Natural killer cell (primary cell): Measurements from ENCODE around the gene CD2AP. TPM values are rescaled to one million over a fixed set of nuclear protein-coding genes. Genes with fewer than 3 reads are reported as not detected.

Source experiments
- ATAC-seq, 3 donors: fragments of 150-1000 bp in 2 of 3; fragments of 200-7000 bp in 1 of 3; cut with Tn5 transposase; 1 replicate in 1 of 3; 2 replicates in 2 of 3; pipeline ENCODE4 v1.10.0; 2021; ENCODE audit warnings: mild to moderate bottlenecking in 2 of 3, moderate library complexity in 2 of 3
- DNase-seq, 2 donors: peaks; one replicate each; pipeline versions ENCODE4 v3.0.0 to v3.0.0-alpha.2; 2013 to 2021; ENCODE audit warnings: mixed read lengths in 1 of 2
- H3K27ac ChIP-seq: one replicate; pipeline ENCODE4 v1.5.1; 2013; ENCODE audit warnings: mild to moderate bottlenecking, low read length
- H3K27me3 ChIP-seq: one replicate; pipeline ENCODE4 v1.6.1; 2013; ENCODE audit warnings: low read length; ENCODE audit not compliant: control insufficient read depth, insufficient read depth
- H3K36me3 ChIP-seq: one replicate; pipeline ENCODE4 v1.6.1; 2013; ENCODE audit warnings: low read length; ENCODE audit not compliant: control insufficient read depth, insufficient read depth
- H3K4me1 ChIP-seq: one replicate; pipeline ENCODE4 v1.6.1; 2013; ENCODE audit warnings: low read length; ENCODE audit not compliant: control insufficient read depth, insufficient read depth
- H3K4me3 ChIP-seq: one replicate; pipeline ENCODE4 v1.5.1; 2013; ENCODE audit warnings: low read length
- H3K9me3 ChIP-seq: one replicate; pipeline ENCODE4 v1.6.1; 2013; ENCODE audit warnings: low read length; ENCODE audit not compliant: control insufficient read depth, insufficient read depth
- H3K27ac Mint-ChIP-seq, 2 donors: one replicate each; pipeline ENCODE4 v1.8.0; 2022; ENCODE audit warnings: mild to moderate bottlenecking in 2 of 2, mixed read lengths in 2 of 2, moderate library complexity in 1 of 2
- H3K27me3 Mint-ChIP-seq, 2 donors: one replicate each; pipeline ENCODE4 v1.8.0; 2022; ENCODE audit warnings: low read depth in 2 of 2, mixed read lengths in 2 of 2
- H3K36me3 Mint-ChIP-seq: one replicate; pipeline ENCODE4 v1.8.0; 2022; ENCODE audit warnings: mixed read lengths
- H3K4me1 Mint-ChIP-seq, 2 donors: one replicate each; pipeline ENCODE4 v1.8.0; 2022; ENCODE audit warnings: mixed read lengths in 2 of 2
- H3K4me3 Mint-ChIP-seq: one replicate; pipeline ENCODE4 v1.8.0; 2022; ENCODE audit warnings: mild to moderate bottlenecking, moderate library complexity, mixed read lengths
- H3K9me3 Mint-ChIP-seq, 2 donors: one replicate each; pipeline ENCODE4 v1.8.0; 2022; ENCODE audit warnings: mixed read lengths in 2 of 2
- WGBS: methylation state at CpG from one replicate; pipeline ENCODE4 v1.1.7; 2013; ENCODE audit warnings: missing lambda C conversion rate; ENCODE audit not compliant: insufficient coverage; 5-methylcytosine and 5-hydroxymethylcytosine counted together
- intact Hi-C: fragments of 100-400 bp; cut with micrococcal nuclease; formaldehyde crosslinking; loops from one replicate; pipeline ENCODE4 v1.14.2; 2022
- total RNA-seq, 4 donors: library from RNA; stranded (reverse); fragments of 120-200 nt in 1 of 4; gene quantifications; one replicate each; pipeline versions ENCODE4 v1.2.3 to v1.2.4, GENCODE V29; 2013 to 2022
- TF ChIP-seq, protein P1 (sequence below): fragments of 200-600 bp; IDR thresholded peaks from one replicate; pipeline ENCODE4 v1.8.0; 2022; ENCODE audit warnings: antibody characterized with exemption

CD2AP gene
- total RNA-seq, 3 donors from 2014 or later (not counting 1 experiment from before 2014, with no cell fraction given) = 23.8 to 26.3 (median 26.3) TPM

DNA sequence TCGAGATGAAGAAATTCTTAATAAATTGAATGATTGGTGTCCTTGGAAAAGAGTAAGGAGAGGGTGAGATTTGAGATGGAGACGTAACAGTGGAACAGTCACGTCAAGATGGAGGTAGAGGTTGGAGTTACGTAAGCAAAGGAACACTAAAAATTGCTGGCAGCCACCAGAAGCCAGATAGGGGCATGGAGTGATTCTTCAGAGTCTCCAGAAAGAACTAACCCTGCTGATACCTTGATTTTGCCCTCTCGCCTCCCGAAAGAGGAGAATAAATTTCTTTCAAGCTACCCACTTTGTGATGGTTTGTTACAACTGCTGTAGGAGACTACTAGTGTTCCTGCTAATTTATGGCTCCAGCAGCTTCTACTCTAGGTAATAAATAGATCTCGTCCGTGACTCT lies 17.6 kb downstream of the CD2AP start:
- no peaks in the 10 kb centered on the region for H3K27me3 Mint-ChIP-seq
- intact Hi-C loops = no loop called here
- H3K9me3 Mint-ChIP-seq = no peaks in the 10 kb centered on the region
- no peaks in the 10 kb centered on the region for H3K36me3 ChIP-seq
- no peak for DNase-seq
- no peak overlapping the region for H3K27ac ChIP-seq
- ATAC-seq = no peak
- 97% methylated on average over 8 of the region's 8 CpGs for WGBS
- TF ChIP-seq, protein P1, sequence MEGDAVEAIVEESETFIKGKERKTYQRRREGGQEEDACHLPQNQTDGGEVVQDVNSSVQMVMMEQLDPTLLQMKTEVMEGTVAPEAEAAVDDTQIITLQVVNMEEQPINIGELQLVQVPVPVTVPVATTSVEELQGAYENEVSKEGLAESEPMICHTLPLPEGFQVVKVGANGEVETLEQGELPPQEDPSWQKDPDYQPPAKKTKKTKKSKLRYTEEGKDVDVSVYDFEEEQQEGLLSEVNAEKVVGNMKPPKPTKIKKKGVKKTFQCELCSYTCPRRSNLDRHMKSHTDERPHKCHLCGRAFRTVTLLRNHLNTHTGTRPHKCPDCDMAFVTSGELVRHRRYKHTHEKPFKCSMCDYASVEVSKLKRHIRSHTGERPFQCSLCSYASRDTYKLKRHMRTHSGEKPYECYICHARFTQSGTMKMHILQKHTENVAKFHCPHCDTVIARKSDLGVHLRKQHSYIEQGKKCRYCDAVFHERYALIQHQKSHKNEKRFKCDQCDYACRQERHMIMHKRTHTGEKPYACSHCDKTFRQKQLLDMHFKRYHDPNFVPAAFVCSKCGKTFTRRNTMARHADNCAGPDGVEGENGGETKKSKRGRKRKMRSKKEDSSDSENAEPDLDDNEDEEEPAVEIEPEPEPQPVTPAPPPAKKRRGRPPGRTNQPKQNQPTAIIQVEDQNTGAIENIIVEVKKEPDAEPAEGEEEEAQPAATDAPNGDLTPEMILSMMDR = no peak
- H3K36me3 Mint-ChIP-seq = no peaks in the 10 kb centered on the region
- H3K4me3 Mint-ChIP-seq = no peak overlapping the region
- no peak overlapping the region for H3K4me3 ChIP-seq
- H3K9me3 ChIP-seq = no peaks in the 10 kb centered on the region
- peak overlapping the region in 1 of 2 donors; percentile 8 for H3K27ac Mint-ChIP-seq
- no peaks in the 10 kb centered on the region for H3K4me1 ChIP-seq
- H3K4me1 Mint-ChIP-seq = peaks cover 46 to 83% of the 10 kb centered on the region in 2 donors
- H3K27me3 ChIP-seq = no peaks in the 10 kb centered on the region

DNA sequence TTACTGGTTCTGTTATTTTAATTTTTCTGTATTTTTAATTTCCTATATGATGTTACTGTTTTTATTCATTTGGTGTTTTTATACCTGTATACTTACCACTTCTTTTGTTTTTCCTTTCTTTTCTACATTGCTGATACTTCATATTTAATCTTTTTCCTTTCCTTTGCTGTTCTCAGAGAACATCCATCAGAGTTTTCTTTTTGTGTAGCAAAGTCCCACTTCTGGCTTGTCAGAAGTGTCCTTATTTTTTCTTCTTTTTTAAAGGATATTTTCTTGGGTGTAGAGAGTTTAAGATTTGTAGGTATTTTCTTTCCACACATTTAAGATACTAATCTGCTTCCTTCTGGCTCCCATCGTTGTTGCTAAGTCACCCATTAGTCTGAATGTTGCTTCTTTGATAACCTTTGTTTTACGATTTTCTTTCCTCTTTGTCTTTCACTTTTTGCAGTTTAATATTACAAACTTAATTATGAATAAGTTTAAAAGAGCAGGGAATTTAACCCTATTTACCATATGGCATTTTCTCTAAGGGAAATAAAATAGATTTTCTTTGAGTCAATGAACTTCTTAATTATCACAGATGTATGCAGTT lies 18.5 kb downstream of the CD2AP start:
- WGBS = no CpG with 5 or more reads among the region's 2 CpGs
- H3K4me3 Mint-ChIP-seq = no peak overlapping the region
- intact Hi-C loops = no loop called here

DNA sequence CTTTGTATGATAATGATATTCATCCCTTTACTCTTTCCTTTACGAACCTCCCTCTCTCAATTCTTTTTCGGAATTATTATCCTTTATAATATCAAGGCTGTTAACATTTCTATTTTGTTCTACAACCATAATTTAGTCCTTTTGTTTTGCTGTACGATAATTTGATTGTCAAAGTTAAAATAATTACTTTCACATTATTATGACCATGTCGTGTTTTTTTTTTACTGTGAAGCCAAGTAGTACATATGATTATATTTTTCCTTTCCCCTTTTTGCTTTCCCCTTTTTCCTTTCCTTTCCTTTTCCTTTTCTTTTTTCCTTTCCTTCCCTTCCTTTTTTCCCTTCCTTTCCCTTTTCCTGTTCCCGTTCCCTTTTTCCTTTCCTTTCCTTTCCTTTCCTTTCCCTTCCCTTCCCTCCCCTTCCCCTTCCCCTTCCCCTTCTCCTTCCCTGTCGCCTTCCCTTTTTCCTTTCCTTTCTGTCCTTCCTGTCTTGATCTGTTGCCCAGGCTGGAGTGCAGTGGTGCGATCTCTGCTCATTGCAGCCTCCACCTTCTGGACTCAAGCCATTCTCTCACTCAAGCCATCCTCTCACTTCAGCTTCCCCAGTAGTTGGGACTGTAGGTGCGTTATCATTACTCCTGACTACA lies 19.5 kb downstream of the CD2AP start:
- no peak for ATAC-seq
- Histone ChIP-seq H3K9me3 (no peaks in the 10 kb centered on the region), H3K4me3 (no peak overlapping the region), H3K4me1 (peaks cover 3% of the 10 kb centered on the region), H3K27me3 (no peaks in the 10 kb centered on the region), H3K27ac (no peak overlapping the region), H3K36me3 (no peaks in the 10 kb centered on the region)
- Mint-ChIP-seq H3K27ac (no peak overlapping the region), H3K36me3 (no peaks in the 10 kb centered on the region), H3K9me3 (no peaks in the 10 kb centered on the region), H3K27me3 (no peaks in the 10 kb centered on the region), H3K4me3 (no peak overlapping the region), H3K4me1 (peaks cover 61 to 85% of the 10 kb centered on the region in 2 donors)
- intact Hi-C loops = no loop called here
- no peak for DNase-seq
- WGBS = 93% methylated on average over 4 of the region's 8 CpGs
- TF ChIP-seq, protein P1 = no peak

More for the DNA sequence above, 18.5 kb downstream of the CD2AP start:
- Mint-ChIP-seq H3K9me3 (no peaks in the 10 kb centered on the region), H3K27ac (peak overlapping the region in 1 of 2 donors; percentile 8), H3K4me1 (peaks cover 51 to 78% of the 10 kb centered on the region in 2 donors), H3K27me3 (no peaks in the 10 kb centered on the region), H3K36me3 (no peaks in the 10 kb centered on the region)
- Histone ChIP-seq H3K27me3 (no peaks in the 10 kb centered on the region), H3K27ac (no peak overlapping the region), H3K4me1 (no peaks in the 10 kb centered on the region), H3K36me3 (no peaks in the 10 kb centered on the region), H3K9me3 (no peaks in the 10 kb centered on the region), H3K4me3 (no peak overlapping the region)
- DNase-seq (no peak), ATAC-seq (no peak)
- TF ChIP-seq, protein P1 = no peak
